Fibroblast of peridontal ligament (primary cell): ENCODE results near the gene NUDT3.

Experiments
- DNase-seq: peaks from one replicate; pipeline ENCODE4 v3.0.0-alpha.2; 2010; ENCODE audit errors: extremely low read depth

The NUDT3 gene

DNA sequence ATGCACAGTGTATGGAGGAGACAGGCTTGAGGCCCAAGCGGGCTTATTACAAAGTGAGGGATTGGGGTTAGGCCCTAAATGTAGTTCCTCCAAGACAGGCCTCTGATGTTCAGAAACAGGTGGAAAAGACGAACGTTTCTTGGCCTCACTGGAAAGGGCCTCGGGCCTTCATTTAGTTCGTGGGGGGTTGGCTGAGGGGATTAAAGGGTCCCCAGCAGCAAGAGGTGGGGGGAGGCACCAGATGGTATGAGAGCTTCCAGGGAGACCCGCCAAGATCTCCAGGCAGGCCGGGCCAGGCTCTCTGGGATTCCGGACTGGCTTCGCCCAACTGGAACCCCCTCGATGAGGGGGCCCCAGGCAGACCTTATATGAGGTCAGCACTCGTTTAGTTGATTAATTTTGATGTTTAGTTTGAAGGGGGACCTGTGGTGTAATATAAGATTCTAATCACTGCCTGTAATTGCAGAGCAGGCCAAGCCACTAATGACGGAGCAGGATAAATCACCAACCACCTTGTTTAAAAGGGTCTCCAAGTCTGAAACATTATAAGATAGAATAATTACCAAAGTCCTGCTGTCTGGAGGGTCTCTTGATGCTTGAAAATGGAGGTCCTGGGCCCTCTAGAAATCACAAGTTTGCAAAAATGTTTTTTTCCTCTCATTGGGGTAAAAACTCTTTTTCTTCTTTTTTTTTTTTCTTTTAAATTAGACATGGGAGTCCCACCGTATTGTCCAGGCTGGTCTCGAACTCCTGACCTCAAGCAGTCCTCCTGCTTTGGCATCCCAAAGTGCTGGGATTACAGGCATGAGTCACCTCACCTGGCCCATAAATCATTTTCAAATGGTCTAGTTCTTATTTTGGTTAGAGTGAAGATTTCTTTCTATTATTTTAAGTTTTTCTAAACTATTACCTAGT, 153.6 kb downstream of the NUDT3 start:
- peak; percentile 23 for DNase-seq

- DNase-seq, result no peak
These were observed 154.5 kb downstream of the NUDT3 start for GRCh38 chr6:34237722-34238584.

- no peak for DNase-seq
These were observed 155.2 kb downstream of the NUDT3 start for GRCh38 chr6:34237316-34237721.

- DNase-seq, result peak; percentile 62
These were observed 155.8 kb downstream of the NUDT3 start, which contains the start of gene HMGA1 for GRCh38 chr6:34236443-34237315. Gene HMGA1, plus strand, starts transcription at chr6:34236873. Its CDS starts 3,908 bp downstream, at chr6:34240781.

- no peak for DNase-seq
These were observed 156.4 kb downstream of the NUDT3 start for GRCh38 chr6:34236131-34236442.

GRCh38 chr6:34235307-34236130, 156.9 kb downstream of the NUDT3 start:
- peak; percentile 29 for DNase-seq

DNA sequence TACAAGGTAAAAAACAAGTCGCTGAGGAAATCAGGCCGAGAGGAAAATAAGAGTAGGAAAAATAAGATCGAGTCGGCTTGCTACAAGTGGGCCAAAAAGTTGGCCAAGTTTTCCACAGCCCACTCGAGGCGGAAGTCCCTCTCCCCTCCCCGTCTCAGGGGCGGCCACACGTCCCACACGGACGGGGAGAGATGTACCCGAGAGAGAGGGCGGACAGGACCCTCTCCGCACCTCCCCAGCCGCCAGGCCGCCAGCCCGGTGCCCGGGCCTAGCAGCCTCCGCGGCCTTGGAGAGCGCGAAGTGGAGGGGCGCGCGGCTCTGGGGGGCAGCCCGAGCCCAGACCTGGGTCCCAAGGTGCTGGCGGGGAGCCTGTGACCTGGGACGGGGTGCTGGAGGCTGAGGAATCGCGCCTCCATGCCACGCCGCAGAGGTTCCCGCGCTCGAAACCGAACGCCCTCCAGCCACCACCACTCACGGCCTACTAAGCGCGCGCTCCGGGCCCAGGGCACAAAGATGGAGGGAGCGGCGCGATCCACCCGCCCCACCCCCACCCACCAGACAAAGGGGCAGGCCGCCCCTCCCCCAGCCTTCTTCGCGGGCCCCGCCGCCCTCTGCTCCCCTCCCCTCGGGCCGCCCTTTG, 157.7 kb downstream of the NUDT3 start:
- DNase-seq, result no peak

GRCh38 chr6:34233867-34234266, 158.6 kb downstream of the NUDT3 start:
- DNase-seq, result no peak

GRCh38 chr6:34232901-34233300, 159.6 kb downstream of the NUDT3 start:
- DNase-seq, result peak; percentile 66

GRCh38 chr6:34231566-34232336, 160.7 kb downstream of the NUDT3 start:
- no peak for DNase-seq

DNA sequence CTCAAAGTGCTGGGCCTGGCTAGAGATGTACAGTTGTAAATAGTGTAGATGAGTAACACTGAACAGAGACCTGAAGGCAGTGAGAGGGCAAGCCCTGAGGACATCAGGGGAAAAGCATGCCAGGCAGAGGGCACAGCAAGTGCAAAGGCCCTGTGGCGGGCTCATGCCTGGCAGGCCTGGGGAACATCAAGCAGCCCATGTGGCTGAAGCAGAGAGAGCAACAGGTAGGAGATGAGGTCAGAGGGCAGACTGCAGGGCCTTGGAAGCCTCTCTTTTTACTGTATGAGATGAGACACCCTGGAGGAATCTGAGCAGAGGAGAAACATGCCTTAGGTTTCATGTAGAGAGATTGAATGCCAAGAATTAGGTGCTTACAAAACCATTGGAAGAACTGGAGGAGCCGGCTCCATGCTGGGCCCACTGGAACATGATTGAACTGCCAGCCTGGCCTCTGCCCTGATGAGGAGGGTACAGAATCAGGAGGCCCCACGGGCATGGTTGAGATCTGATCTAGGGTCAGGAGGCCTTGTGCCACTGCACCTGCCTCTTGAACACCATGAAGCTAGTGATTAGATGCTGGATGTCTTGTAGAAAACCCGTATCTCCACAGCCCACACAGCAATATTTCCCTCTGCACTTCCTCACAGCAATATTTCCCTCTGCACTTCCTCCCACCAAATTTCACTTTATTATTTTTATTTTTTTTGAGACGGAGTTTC, 161.7 kb downstream of the NUDT3 start:
- DNase-seq, result no peak

- DNase-seq, result no peak
These were observed 162.6 kb downstream of the NUDT3 start for GRCh38 chr6:34229877-34230276.
